Prostate gland (tissue), 2 donors: ENCODE measurements around the gene SCTR.

Experiments used
- POLR2A ChIP-seq: fragments of 450-650 bp; IDR thresholded peaks from one replicate; pipeline ENCODE4 v1.6.1; 2016; ENCODE audit warnings: antibody characterized with exemption, mild to moderate bottlenecking
- POLR2AphosphoS5 ChIP-seq: sonication (generic); formaldehyde crosslinking; IDR thresholded peaks from one replicate; pipeline ENCODE4 v1.6.1; 2017; ENCODE audit warnings: antibody characterized with exemption
- TF ChIP-seq, protein P1 (sequence below), 4 experiments: fragments of 200-600 bp in 2 of 4; fragments of 450-650 bp in 2 of 4; sonication (generic) in 2 of 4; IDR thresholded peaks; 1 replicate in 3 of 4; 2 replicates in 1 of 4; pipeline ENCODE4 v1.5.1; 2016 to 2019; ENCODE audit warnings: antibody characterized with exemption in 4 of 4, mild to moderate bottlenecking in 2 of 4, moderate library complexity in 2 of 4

- TF ChIP-seq POLR2A (no peak), POLR2AphosphoS5 (no peak)
- TF ChIP-seq, protein P1, sequence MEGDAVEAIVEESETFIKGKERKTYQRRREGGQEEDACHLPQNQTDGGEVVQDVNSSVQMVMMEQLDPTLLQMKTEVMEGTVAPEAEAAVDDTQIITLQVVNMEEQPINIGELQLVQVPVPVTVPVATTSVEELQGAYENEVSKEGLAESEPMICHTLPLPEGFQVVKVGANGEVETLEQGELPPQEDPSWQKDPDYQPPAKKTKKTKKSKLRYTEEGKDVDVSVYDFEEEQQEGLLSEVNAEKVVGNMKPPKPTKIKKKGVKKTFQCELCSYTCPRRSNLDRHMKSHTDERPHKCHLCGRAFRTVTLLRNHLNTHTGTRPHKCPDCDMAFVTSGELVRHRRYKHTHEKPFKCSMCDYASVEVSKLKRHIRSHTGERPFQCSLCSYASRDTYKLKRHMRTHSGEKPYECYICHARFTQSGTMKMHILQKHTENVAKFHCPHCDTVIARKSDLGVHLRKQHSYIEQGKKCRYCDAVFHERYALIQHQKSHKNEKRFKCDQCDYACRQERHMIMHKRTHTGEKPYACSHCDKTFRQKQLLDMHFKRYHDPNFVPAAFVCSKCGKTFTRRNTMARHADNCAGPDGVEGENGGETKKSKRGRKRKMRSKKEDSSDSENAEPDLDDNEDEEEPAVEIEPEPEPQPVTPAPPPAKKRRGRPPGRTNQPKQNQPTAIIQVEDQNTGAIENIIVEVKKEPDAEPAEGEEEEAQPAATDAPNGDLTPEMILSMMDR (IDR thresholded peaks at IDR 0.05): no peak
Measured at GRCh38 chr2:119440873-119441272, 83.4 kb downstream of the SCTR start.
